ENCODE measurements around the gene TMEM245. TPM values are rescaled to one million over a fixed set of nuclear protein-coding genes. Genes with fewer than 3 reads are reported as not detected.

Gene TMEM245
- total and polyA plus RNA-seq, 2 donors (not counting 3 experiments of a cell fraction or from before 2014, with no cell fraction given) = 44.2 to 48.0 TPM

- POLR2A ChIA-PET = interaction anchor here (0.6 to 1.5 kb wide), 4 partner anchors 11 to 114 kb away, joined by 3 to 8 read pairs (median 3); no protein-coding TSS in a partner anchor
Measured at GRCh38 chr9:109098171-109098959, 21.4 kb downstream of the TMEM245 start.

More at GRCh38 chr9:109098171-109098959, 21.4 kb downstream of the TMEM245 start:
- intact Hi-C loops (cut with micrococcal nuclease) = loop anchor here (1.0 to 2.0 kb wide), 4 partner anchors 12 to 223 kb away; partner anchors contain the start of gene EPB41L4B
- Histone ChIP-seq H3K79me2 (ENCODE audit: control insufficient read depth, insufficient read depth, low read length) (peaks cover 67% of the 10 kb centered on the region), H3K4me3 (replicated peaks in 1 of 3; ENCODE audit: insufficient read depth in 1 of 3, low read depth in 1 of 3, low read length in 3 of 3) (peak overlapping the region in 1 of 3 experiments; percentile 21), H4K20me1 (replicated peaks; ENCODE audit: control insufficient read depth, extremely low read depth, insufficient read depth, low read length) (no peaks in the 10 kb centered on the region), H2AFZ (ENCODE audit: low read depth, low read length) (no peak overlapping the region), H3K27ac (ENCODE audit: insufficient read depth, low read depth, low read length) (peak overlapping the region; percentile 52), H3K4me1 (ENCODE audit: control insufficient read depth, extremely low read depth, insufficient read depth, low read length) (peaks cover 54% of the 10 kb centered on the region), H3K36me3 (ENCODE audit: control insufficient read depth in 2 of 2, extremely low read depth in 1 of 2, insufficient read depth in 2 of 2, low read length in 2 of 2) (no peaks in the 10 kb centered on the region), H3K27me3 (ENCODE audit: control insufficient read depth in 2 of 2, insufficient read depth in 2 of 2, low read length in 2 of 2) (no peaks in the 10 kb centered on the region), H3K4me2 (ENCODE audit: insufficient read depth, low read length) (peak overlapping the region; percentile 68), H3K9me1 (replicated peaks; ENCODE audit: control insufficient read depth, extremely low read depth, insufficient read depth, low read length) (no peaks in the 10 kb centered on the region), H3K9me3 (replicated peaks; ENCODE audit: control insufficient read depth, insufficient read depth, low read length) (no peaks in the 10 kb centered on the region), H3K9ac (replicated peaks; ENCODE audit: extremely low read depth, insufficient read depth, low read length) (peak overlapping the region; percentile 32)
- TF ChIP-seq CTCF (IDR thresholded peaks at IDR 0.05; ENCODE audit: extremely low read depth in 1 of 2, insufficient read depth in 1 of 2, low read depth in 1 of 2, low read length in 2 of 2) = peak; percentile 19 to 33
- TF ChIP-seq GATA2 (IDR thresholded peaks at IDR 0.05; ENCODE audit: insufficient read depth, insufficient read length, low read depth, low read length) = peak; percentile 47
- peak; percentile 18 for TF ChIP-seq JUN (IDR thresholded peaks at IDR 0.05; ENCODE audit: borderline replicate concordance, insufficient read depth, insufficient read length, low read depth)
- TF ChIP-seq MYC (IDR thresholded peaks at IDR 0.05; ENCODE audit: low read depth, low read length) = no peak
- TF ChIP-seq POLR2AphosphoS5 (IDR thresholded peaks at IDR 0.05; ENCODE audit: insufficient read depth, low read depth, low read length) = no peak
- peak; percentile 97 for DNase-seq (ENCODE audit: low read depth, low spot score)
- dilution Hi-C loops (cut with MboI; ENCODE audit: extremely low pct_ligation_motif_present, low sequenced_read_pairs) = no loop called here
- no TSS peak for BruUV-seq (replicated peaks)
- peak; percentile 82 for FAIRE-seq
- CTCF ChIA-PET = interaction anchor here (1.1 to 2.9 kb wide), 5 partner anchors 11 to 144 kb away, joined by 3 to 13 read pairs (median 10); no protein-coding TSS in a partner anchor
